ENCODE measurements around the gene INSR. TPM values are rescaled to one million over a fixed set of nuclear protein-coding genes. Genes with fewer than 3 reads are reported as not detected.

INSR gene
- total RNA-seq, 4 donors from 2014 or later = 66.0 to 118 (median 106) TPM

DNA sequence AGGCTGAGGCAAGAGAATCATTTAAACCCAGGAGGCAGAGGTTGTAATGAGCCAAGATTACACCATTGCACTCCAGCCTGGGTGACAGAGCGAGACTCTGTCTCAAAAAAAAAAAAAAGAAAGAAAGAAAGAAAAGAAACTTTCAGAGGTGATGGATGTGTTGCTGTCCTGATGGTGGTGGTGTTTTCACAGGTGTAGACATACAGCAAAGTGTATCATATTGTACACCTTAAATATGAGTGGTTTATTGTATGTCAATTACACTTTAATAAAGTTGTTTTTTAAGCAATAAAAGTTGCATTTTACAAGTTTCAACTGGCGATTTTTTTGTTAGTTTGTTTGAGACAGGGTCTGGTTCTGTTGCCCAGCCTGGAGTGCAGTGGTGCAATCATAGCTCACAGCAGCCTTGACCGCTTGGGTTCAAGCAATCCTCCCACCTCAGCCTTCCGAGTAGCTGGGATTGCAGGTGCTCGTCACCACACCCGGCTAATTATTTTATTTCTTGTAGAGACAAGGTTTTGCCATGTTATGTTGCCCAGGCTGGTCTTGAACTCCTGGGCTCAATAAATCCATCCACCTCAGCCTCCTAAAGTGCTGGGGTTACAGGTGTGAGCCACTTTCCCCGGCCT, 13.5 kb upstream of the INSR start:
- TF ChIP-seq, protein P1, sequence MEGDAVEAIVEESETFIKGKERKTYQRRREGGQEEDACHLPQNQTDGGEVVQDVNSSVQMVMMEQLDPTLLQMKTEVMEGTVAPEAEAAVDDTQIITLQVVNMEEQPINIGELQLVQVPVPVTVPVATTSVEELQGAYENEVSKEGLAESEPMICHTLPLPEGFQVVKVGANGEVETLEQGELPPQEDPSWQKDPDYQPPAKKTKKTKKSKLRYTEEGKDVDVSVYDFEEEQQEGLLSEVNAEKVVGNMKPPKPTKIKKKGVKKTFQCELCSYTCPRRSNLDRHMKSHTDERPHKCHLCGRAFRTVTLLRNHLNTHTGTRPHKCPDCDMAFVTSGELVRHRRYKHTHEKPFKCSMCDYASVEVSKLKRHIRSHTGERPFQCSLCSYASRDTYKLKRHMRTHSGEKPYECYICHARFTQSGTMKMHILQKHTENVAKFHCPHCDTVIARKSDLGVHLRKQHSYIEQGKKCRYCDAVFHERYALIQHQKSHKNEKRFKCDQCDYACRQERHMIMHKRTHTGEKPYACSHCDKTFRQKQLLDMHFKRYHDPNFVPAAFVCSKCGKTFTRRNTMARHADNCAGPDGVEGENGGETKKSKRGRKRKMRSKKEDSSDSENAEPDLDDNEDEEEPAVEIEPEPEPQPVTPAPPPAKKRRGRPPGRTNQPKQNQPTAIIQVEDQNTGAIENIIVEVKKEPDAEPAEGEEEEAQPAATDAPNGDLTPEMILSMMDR (IDR thresholded peaks at IDR 0.05; ENCODE audit: low read depth) = no peak

DNA sequence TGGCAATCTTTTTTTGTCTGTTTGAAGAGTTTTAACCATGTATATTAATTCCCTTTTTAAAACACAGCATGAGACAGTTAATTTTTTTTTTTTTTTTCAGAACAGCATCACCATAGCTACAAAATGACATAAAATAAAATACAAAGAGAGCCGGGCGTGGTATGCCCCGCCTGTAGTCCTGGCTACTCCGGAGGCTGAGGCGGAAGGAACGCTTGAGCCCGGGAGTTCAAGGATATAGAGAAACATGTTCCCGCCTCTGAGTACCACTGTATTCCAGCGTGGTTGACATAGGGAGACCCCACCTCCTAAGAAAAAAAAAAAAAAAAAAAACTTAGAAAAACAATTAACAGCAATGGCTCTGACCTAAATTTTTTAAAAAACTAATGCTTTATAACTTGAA, 10.0 kb upstream of the INSR start:
- TF ChIP-seq, protein P1 (IDR thresholded peaks at IDR 0.05; ENCODE audit: low read depth) = no peak

DNA sequence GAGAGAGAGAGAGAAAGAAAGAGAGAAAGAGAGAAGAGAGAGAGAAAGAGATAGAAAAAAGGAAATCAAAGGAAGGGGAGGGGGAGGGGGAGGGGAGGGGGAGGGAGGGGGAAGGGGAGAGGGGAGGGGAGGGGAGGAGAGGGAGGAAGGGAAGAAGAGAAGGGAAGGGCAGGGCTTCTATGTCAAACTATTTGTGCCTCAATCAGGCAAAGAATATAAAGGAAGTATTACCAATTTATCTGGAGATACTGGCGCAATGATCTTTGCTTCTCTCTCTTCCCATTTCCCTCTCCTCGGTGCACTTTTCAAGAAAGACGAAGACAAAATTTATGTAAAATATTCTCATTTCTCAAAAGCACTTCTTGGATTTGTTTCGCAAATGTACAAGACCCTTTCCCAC, 9.3 kb upstream of the INSR start:
- TF ChIP-seq, protein P1 (IDR thresholded peaks at IDR 0.05; ENCODE audit: low read depth) = no peak

DNA sequence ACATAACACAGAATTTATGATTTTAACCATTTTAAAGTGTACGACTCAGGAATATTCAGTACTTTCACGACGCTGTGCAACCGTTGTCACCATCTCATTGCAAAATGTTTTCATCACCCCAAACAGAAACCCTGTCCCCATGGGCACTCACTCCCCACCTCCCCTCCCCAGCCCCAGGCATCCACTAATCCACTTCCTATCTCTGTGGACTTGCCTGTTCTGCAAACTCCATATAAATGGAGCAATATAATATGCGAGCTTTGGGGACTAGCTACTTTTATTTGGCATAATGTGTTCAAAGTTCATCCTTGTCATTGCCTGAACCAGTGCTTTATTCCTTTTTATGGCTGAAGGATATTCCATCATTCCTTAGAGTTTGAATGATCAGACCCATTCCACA, 7.3 kb upstream of the INSR start:
- TF ChIP-seq, protein P1 (IDR thresholded peaks at IDR 0.05; ENCODE audit: low read depth) = no peak

DNA sequence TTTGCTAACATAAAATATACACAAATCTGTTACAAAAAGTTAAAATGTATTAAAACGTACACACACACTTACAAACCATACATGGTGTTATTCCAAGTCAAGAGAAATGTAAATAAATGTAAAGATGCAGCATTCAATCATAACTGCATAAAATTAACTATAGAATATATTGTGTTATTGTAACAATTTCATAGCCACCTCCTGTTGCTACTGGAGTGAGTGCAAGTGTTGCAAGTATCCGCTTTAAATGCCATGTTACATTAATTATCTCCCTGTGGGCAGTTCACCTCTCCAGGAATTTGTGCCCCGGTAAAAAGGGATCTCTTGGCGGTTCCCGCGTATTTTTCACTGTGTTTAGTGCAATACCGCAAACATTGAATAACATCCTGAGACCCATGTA, 3.5 kb upstream of the INSR start:
- TF ChIP-seq, protein P1 (IDR thresholded peaks at IDR 0.05; ENCODE audit: low read depth) = no peak

DNA sequence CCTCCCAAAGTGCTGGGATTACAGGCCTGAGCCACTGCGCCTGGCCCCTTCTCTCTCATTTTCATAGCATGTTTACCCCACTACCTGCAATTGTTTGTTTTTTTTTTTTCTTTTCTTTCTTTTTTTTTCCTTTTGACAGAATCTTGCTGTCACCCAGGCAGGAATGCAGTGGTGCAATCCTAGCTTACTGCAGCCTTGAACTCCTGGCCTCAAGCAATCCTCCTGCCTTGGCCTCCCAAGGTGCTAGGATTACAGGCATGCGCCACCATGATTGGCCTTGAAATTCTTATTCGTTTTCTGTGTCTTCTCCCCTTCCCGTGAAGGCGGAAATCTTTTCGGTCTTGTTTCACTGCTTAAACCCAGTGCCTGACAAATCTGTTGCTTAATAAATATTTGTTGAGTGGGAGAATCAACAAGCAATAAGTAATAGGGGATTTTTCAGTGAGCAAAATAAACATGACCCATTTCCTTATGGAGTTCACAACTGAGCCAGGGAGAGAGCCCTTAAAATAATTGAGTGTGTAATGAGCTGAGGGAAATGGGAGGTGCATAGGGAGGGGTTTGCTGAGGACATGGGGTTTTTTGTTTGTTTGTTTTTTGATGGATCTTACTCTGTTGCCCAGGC, 1.8 kb upstream of the INSR start:
- TF ChIP-seq, protein P1 (IDR thresholded peaks at IDR 0.05; ENCODE audit: low read depth) = no peak

DNA sequence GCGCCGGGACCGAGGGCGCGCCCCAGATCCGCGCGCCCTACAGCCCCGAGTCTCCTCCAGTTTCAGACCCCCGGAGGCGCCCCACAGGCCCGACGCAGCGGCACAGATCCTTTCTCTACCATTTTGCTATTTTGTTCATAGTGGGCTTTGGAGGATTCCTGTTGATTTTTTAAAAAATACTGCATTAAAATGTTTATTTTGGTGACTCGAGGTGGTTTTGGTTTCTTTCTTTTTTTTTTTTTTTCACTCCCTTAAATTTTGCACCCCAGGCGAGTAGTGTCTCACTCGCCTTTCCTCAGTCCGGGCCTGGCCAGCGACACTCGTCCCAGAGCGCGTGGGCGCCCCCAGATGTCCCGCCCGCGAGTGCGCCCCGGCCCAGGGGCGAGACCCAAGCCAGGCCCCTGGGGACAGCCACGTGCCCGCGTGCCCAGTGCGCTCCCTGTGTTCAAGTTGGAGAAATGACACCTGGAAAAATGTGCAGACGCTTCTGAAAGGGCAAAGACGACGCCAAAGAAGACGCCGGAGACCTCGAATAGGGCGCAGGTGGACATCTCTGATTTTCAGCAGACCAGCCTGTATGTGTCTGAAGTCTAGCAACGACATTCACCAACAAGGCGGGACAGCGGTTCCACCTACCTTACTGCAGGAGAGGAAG, 471 bp upstream of the INSR start:
- TF ChIP-seq, protein P1 (IDR thresholded peaks at IDR 0.05; ENCODE audit: low read depth) = no peak

Measured in subcutaneous adipose tissue (tissue), 4 donors.